Middle frontal gyrus (tissue), 1 donor: ENCODE measurements around the gene TELO2.

ENCODE experiments used
- DNase-seq: peaks from one replicate; pipeline ENCODE4 v3.0.0-alpha.2; 2015; ENCODE audit warnings: low spot score; ENCODE audit errors: extremely low spot score

TELO2 gene

GRCh38 chr16:1535391-1536291 lies 42.5 kb downstream of the TELO2 start:
- DNase-seq = no peak

DNA sequence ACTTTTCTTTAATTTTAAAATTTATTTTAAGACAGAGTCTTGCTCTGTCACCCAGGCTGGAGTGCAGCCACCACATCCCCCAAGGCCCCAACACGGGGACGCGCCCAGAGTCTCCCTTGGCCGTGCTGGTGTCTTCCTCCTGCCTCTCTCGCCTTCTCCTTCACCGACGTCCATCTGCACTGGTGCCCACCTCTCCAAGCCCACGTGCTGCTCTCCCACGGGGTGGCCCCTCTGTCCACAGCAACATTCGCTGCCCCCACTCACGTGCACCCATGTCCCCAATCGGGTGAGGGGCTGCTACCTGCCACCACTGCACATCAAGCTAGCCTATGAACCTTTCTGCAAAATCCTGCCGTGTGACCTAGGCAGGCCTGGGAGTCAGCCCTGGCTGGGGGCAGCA lies 43.4 kb downstream of the TELO2 start:
- no peak for DNase-seq

DNA sequence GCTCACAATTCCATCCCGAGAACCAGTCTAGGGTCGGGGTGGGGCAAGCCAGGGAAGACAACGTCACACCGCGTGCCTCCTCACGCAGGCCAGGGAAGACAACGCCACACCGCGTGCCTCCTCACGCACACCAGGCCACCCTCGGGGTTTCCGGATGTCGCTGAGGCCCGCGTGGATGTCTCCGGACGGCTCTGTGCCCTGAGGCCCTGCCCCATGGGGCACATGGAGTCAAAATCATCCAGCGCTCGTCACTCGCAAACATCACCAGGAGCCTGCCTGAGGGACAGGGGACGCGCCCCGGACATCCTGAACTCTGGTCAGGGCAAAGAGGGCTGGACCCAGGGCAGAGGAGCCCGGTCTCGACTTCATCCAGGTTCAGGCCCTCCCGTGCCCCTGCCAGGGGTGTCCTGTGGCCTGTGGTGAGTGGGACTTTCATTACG lies 44.0 kb downstream of the TELO2 start:
- DNase-seq = no peak

DNA sequence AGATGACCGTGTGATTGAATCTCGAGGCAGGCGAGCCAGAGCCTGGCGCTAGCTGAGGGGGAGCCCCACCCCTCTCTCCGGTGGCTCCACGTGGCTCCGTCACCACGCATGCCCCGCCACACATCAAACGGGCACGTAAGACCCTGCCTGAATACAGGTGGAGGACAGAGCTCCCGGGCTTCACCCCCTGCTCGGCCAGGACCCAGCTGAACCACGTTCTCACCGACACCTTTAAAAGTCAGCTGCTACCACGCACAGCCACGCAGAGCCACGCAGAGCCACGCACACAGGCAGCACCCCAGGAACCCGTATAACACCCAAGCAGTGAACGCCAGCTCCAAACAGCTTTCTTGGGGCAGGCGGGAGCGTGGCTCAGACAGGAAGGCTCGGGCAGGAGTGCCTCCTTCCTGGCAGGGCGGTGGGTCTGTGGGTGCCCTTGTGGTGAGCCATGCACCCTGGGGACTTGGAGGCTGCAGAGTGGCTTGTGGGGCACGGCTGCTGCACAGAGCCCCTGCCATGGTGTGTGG lies 44.7 kb downstream of the TELO2 start:
- no peak for DNase-seq

DNA sequence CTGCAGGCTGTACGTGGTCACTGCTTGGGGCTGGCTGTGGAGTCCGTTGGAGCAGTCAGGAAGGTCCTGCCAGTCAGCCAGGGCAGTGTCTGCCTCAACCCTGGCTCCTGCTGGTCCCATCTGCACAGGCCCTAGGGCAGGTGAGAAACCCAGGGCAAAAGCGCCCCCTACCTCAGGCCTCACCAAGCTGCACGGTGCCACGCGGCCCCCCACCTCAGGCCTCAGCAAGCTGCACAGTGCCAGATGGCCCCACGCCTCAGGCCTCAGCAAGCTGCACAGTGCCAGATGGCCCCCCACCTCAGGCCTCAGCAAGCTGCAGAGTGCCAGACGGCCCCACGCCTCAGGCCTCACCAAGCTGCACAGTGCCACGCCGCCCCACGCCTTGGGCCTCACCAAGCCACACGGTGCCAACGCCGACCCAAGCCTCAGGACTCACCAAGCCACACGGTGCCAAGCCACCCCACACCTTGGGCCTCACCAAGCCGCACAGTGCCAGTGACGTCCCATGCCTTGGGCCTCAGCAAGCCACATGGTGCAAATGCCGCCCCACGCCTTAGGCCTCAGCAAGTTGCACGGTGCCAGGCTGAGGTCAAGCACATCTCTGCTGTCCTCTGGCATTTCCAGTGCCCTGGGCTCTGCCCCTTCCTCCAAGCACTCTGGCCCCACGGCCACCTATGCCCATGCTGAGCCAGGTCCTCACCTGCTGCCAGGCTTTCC lies 45.8 kb downstream of the TELO2 start:
- DNase-seq = no peak

- DNase-seq = no peak
Observed at GRCh38 chr16:1539720-1540555, 46.8 kb downstream of the TELO2 start.

- DNase-seq = no peak
Observed at GRCh38 chr16:1540556-1540855, 47.3 kb downstream of the TELO2 start.

DNA sequence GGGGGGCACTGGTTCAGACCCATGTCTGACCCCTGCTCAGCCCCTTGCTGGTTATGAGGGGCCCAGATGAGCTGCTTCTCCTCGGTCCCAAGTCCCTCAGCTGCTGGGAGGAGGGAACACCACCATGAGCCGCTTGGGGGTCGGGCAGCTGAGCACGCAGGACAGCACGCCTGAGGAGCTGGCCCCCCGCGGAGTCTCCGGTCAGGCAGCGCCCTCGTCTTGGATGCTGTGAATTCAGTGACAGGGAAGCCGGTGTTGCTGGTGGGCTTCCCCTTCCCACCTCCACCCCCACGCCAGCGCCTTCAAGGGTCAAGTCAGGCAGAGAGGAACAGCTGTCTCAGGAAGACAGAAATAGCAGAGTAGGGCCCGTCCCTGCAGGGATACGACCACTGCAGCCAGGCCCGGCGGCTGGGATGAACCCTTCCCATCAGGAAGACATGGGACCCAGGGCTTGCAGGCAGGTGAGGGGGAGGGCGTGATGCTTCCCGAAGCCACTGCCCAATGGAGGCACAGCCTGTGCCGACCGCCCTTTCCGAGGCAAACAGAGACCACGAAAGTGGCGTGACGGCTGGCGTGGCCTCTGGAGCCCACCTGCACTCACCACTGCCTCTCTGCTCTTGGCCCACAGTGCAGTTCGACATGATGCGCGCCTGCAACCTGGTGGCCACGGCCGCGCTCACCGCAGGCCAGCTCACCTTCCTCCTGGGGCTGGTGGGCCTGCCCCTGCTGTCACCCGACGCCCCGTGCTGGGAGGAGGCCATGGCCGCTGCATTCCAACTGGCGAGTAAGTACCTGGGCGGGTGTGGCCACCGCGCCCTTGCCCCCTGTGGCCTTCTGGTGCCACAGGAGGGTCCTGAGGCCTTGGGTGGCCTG lies 48.4 kb downstream of the TELO2 start:
- no peak for DNase-seq

GRCh38 chr16:1542166-1542500 lies 49.0 kb downstream of the TELO2 start:
- DNase-seq = no peak

- no peak for DNase-seq
Observed at GRCh38 chr16:1542533-1542932, 49.4 kb downstream of the TELO2 start.

DNA sequence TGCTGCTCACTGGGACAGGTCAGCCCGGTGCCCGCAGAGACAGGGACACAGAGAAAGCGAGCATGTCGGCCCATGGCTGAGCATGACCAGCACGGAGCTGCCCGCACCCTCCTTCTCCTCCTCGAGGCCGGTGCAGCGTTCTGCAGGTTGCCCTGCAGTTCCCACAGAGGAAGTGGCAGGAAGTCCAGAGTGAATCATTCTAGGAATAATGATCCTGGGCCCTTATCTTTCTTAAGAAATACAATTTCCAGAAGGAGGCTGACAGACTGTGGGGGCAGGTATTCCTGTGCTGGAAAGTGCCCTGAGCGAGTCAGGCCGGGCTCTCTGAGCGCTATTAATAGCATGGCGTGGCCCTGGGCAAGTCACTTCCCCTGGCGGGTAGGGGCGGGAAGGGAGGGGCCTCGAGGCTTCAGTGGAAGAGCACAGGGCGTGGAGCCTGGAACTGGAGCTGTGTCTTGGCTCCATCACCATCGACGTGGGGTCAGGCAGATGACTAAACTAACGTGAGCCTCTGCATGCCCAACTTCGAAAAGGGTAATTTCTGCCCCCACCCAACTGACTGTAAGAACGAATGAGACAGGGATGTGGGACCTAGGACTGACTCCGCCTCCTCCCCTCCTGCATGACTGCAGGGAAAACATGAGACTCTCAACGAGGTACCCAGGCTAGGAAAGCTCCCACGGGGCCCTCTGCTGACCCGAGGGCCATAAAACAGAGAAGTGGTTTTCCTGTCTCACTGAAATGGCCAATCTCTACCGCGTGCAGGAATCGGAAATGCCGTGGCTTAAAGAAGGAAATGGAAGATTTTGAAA lies 50.1 kb downstream of the TELO2 start:
- no peak for DNase-seq

- DNase-seq = no peak
Observed at GRCh38 chr16:1545044-1546040, 52.2 kb downstream of the TELO2 start.

GRCh38 chr16:1546430-1546829 lies 53.3 kb downstream of the TELO2 start:
- no peak for DNase-seq

- no peak for DNase-seq
Observed at GRCh38 chr16:1548233-1548632, 55.1 kb downstream of the TELO2 start.

DNA sequence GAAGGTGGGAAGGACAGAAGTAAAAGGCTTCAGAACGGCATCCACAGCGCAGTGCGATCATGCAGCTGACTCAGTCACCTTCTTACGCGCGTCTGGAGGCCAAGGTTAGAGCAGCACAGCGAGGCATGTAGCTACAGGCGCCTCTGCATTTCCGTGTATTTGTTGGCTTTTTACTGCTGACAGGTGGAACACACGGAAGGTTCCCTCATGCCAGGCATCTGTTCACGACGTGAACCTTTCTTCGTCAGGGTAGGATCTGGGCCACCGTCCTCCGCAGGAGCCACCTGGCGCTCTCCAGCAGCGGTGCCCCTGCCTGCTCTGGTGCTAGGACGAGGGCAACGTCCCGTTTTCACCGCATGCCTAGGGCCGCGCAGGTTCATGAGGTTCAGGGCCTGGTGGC lies 55.6 kb downstream of the TELO2 start:
- no peak for DNase-seq

DNA sequence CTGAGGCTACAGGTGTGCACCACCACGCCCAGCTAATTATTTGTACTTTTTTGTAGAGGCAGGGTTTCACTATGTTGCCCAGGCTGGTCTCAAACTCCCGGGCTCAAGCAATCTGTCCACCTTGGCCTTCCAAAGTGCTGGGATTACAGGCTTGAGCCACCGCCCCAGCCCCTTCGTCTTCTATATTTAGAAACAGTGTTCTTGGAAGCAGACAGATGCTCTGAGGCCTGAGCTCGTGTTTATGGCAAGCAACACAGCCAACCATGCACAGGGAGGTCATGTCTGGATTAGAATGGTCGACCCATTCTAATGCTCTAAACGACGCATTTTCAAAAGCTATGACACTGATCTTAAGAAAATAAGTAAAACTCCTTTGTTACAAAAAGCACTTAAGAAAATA lies 56.9 kb downstream of the TELO2 start:
- no peak for DNase-seq

DNA sequence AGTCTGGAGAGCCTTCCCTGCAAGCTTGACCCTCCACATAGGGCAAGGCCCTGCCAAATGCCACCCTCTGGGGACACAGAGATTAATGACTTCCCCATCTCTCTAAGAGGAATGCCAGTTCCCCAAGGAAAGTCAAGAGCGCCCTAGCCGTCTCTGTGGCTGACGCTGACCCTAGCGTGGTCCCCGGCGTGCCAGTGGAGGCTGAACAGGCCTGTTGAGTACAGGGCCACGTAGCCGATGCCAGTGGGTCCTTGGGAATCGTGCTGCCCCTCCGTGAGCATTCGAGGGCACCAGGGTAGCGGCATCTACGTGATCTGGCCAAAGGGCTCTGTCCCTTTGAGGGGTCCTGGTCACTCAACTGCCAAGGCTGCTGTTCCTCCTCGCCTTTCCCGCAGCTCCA lies 57.5 kb downstream of the TELO2 start:
- DNase-seq = no peak

GRCh38 chr16:1551166-1551565 lies 58.0 kb downstream of the TELO2 start:
- DNase-seq = no peak

- DNase-seq = no peak
Observed at GRCh38 chr16:1552129-1552528, 59.0 kb downstream of the TELO2 start.
